Measurements from ENCODE around the gene SPEG.
A peak's percentile ranks its signal among the peaks of the same experiment; 100 is the strongest.

The SPEG gene

GRCh38 chr2:219446101-219446504, 11.5 kb downstream of the SPEG start:
- DNase-seq: no peak

- no peak for DNase-seq
Observed at GRCh38 chr2:219446689-219447088, 12.0 kb downstream of the SPEG start.

- DNase-seq: no peak
Observed at GRCh38 chr2:219447242-219448098, 12.8 kb downstream of the SPEG start.

- no peak for DNase-seq
Observed at GRCh38 chr2:219448099-219448775, 13.6 kb downstream of the SPEG start.

GRCh38 chr2:219448776-219449341, 14.2 kb downstream of the SPEG start:
- peak; percentile 51 for DNase-seq

DNA sequence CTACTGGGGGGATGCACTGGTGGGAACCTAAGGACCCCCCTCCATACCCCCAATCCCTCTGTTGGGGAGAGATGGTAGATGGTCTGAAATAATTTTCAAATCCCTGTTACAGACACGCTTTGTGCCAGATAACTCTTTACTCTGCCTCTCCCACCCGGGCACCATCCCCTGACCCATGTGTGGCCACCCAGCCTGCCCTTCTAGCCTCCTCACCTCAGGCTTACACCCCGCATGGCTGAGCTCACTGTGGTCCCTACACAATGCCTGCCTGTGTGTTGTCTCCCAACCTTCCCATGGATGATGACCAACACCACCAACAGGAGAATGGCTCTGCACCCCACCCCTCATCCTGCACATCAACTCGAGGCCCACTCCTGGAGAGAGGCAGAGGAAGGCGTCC, 15.0 kb downstream of the SPEG start:
- DNase-seq: no peak

DNA sequence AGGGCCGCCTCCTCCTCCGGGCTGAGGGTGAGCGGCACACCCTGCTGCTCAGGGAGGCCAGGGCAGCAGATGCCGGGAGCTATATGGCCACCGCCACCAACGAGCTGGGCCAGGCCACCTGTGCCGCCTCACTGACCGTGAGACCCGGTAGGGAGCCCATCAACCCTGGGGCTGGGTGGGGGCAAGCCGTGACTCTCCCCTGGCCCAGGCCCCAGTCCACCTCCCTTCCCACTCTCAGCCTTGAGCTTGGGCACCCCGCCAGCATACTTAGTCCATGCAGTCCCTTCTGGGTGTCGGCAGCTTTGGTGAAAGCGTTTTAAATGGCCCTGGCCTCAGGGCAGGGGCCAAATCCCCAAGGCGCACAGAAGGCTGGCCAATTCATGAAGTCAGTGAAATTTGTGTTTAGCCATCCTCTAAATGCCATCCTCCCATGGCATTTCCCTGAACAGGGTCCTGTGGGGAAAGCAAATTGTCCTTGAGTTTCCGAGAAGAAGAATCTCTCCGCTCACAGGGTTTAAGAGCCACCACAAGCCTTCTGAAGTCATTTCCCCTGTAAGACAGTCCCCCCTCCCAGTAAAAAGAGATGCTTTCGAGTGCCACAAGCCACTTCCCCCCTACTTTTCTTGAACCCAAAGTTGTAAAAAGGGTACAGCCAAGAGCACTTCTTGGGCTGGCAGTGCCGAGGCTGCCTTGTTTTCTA, 17.2 kb downstream of the SPEG start:
- DNase-seq: no peak

- DNase-seq: no peak
Observed at GRCh38 chr2:219452361-219453317, 18.0 kb downstream of the SPEG start.

- DNase-seq: no peak
Observed at GRCh38 chr2:219453671-219454590, 19.3 kb downstream of the SPEG start.

GRCh38 chr2:219455581-219455980, 20.9 kb downstream of the SPEG start:
- no peak for DNase-seq

DNA sequence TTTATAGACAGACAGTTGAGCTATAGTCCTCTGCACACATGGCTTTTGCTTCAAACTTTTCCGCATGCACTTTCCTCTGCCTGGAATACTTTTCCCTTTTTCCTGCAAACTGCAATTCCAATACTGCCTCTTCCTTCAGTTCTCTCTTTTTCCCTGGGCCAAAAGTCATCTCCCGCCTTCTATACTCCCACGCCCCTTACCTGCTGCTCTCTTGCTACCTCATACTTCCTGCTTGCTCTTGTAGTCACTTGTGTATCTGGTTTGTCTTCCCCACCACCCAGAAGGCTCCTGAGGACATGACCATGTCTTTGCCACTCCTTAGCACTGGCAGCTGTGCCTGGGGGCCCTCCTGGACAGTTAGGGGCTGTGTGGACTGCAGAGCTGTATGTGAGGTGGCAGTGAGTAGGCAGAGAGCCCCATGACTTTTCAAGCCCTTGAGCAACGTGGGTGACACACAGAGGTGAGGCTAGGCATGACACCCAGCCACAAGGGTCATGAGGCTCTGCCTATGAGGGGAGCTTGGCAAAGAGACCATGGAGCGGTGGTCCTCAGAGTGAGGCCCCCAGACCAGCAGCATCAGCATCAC, 23.2 kb downstream of the SPEG start:
- no peak for DNase-seq

DNA sequence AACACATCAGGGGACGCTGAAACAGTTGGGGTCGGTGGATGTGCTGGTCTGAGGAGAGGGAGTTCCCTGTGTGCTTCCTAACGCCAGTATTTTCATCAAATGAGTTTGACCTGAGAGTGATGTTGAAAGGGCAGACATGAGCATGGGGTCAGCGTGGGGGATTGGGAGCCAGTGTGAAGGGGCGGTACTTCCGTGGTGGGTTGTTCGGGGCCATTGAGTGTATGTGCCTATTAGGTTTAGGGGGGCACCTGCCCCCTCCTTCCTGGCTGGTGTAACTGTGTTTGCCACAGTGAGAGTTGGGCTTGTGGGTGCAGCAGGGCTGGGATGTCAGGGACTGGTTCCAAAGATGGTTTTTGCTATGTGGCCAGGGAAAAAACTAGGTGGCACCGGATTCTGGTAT, 24.4 kb downstream of the SPEG start:
- no peak for DNase-seq

DNA sequence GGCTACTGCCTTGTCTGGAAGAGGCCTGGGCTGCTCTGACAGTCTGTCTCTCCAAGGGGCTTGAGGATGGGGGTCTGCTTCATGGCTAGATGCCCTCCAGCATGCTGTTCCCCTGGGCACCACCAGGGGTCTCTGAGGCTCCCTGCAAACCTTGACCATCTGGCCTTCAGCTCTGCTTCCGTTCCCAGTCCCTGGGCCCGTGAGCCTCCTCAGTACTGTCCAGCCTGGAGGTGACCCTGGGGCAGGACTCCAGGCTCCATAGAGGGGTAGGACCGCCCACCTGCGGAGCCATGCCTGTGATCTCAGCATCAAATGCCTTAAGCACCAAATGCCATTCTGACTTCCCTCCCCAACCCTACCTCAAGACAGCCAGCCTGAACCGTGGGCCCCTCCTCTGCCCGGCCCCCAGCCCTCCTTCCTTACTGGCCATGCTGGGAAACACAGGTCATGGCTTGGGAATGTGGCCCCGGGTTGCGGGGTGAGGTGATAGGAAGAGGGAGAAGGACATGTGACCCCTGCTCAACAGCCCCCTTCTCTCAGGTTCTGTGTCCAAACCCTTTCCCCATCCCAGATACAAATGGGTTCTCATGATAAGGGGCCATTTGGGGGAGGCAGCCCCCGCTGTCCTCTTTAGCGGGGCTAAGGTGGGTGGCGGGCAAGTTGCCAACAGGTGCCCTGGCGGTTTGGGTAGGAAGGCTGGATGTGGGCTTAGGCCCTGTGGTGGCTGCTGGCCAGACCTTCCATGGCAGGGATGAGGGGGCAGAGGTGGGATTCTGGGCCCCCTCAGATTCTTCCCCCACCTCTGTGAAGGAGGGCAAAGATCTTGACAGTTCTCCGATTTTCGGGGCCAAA, 25.0 kb downstream of the SPEG start:
- DNase-seq: peak; percentile 71

GRCh38 chr2:219460424-219460926, 25.8 kb downstream of the SPEG start:
- DNase-seq: no peak

- DNase-seq: no peak
Observed at GRCh38 chr2:219461047-219461514, 26.4 kb downstream of the SPEG start.

DNA sequence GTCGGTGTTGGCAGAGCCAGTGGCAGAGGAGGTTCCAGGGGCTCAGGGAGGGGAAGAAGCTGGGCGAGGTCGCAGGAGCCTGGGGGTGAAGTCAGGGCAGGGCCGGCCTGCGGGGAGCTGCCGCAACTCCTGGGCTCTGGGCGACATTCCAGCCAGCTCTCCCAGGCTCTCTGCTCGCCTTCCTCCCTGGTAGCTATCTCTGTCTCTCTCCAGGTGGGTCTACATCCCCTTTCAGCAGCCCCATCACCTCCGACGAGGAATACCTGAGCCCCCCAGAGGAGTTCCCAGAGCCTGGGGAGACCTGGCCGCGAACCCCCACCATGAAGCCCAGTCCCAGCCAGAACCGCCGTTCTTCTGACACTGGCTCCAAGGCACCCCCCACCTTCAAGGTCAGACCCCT, 27.0 kb downstream of the SPEG start:
- no peak for DNase-seq

DNA sequence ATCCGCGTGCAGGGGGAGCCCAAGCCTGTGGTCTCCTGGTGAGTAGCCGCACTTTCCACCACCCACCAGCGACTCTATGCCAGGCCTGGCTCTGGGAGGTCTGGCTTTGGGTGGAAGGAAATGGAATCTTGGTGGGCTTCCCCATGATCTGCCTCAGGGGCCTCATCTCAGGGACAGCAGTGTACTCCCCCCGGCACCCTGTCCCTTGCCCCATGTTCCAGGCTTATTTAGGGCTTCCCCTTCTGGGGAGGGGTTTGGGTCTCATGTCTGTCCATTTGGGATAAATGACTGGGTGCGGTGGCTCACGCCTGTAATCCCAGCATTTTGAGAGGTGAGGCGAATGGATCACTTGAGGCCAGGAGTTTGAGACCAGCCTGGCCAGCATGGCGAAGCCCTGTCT, 27.7 kb downstream of the SPEG start:
- no peak for DNase-seq

- DNase-seq: no peak
Observed at GRCh38 chr2:219464286-219465032, 29.8 kb downstream of the SPEG start.
